Esophagus muscularis mucosa (tissue), 4 donors: ENCODE measurements around the gene SNX9. TPM values are rescaled to one million over a fixed set of nuclear protein-coding genes. Genes with fewer than 3 reads are reported as not detected.

ENCODE experiments used
- DNase-seq: peaks from one replicate; pipeline ENCODE4 v3.0.0-alpha.2; 2017; ENCODE audit errors: extremely low spot score
- H3K27ac ChIP-seq, 4 donors: fragments of 200-600 bp; sonication (generic); replicated peaks in 1 of 4; 1 replicate in 3 of 4; 2 replicates in 1 of 4; pipeline ENCODE4 v1.5.1; 2016 to 2019; ENCODE audit warnings: mild to moderate bottlenecking in 1 of 4
- H3K27me3 ChIP-seq, 4 donors: fragments of 200-600 bp; sonication (generic); one replicate each; pipeline versions ENCODE4 v1.5.1 to v1.6.0; 2016 to 2019
- H3K36me3 ChIP-seq, 4 donors: fragments of 200-600 bp; sonication (generic); one replicate each; pipeline ENCODE4 v1.5.1; 2016 to 2019
- H3K4me1 ChIP-seq, 4 donors: fragments of 200-600 bp; sonication (generic); one replicate each; pipeline ENCODE4 v1.5.1; 2016 to 2019
- H3K4me3 ChIP-seq, 4 donors: fragments of 200-600 bp; sonication (generic); 1 replicate in 2 of 4; 2 replicates in 2 of 4; pipeline ENCODE4 v1.5.1; 2016 to 2019; ENCODE audit warnings: mild to moderate bottlenecking in 4 of 4, moderate library complexity in 1 of 4
- H3K9me3 ChIP-seq, 4 donors: fragments of 200-600 bp; sonication (generic); 1 replicate in 3 of 4; 2 replicates in 1 of 4; pipeline ENCODE4 v1.5.1; 2016 to 2019
- CTCF ChIP-seq, 3 experiments: fragments of 200-600 bp in 2 of 3; fragments of 450-650 bp in 1 of 3; sonication (generic) in 2 of 3; IDR thresholded peaks; one replicate each; pipeline ENCODE4 v1.5.1; 2017 to 2019; ENCODE audit warnings: antibody characterized with exemption in 3 of 3, mild to moderate bottlenecking in 2 of 3, moderate library complexity in 1 of 3
- EP300 ChIP-seq: sonication (generic); formaldehyde crosslinking; IDR thresholded peaks from one replicate; pipeline ENCODE4 v1.6.1; 2017; ENCODE audit warnings: antibody characterized with exemption
- POLR2A ChIP-seq: fragments of 450-650 bp; IDR thresholded peaks from one replicate; pipeline ENCODE4 v1.6.1; 2017; ENCODE audit warnings: antibody characterized with exemption, moderate library complexity, mild to moderate bottlenecking, low read depth
- POLR2AphosphoS5 ChIP-seq, 2 donors: sonication (generic); formaldehyde crosslinking; IDR thresholded peaks; one replicate each; pipeline ENCODE4 v1.6.1; 2017; ENCODE audit warnings: antibody characterized with exemption in 2 of 2
- WGBS: methylation state at CpG from one replicate; pipeline ENCODE4 v1.1.5; 2018; 5-methylcytosine and 5-hydroxymethylcytosine counted together
- intact Hi-C: fragments of 100-400 bp; cut with DNase I; formaldehyde crosslinking; loops from one replicate; pipeline ENCODE4 v1.15.1; 2023
- total RNA-seq, 4 donors: library from RNA; depleted of rRNA; stranded (reverse); fragments of >200 nt; gene quantifications; one replicate each; pipeline versions ENCODE4 v1.1.0 to v1.2.1, GENCODE V29; 2016

The SNX9 gene
- total RNA-seq: 10 to 100 TPM; 78.1 to 94.7 (median 85.1) TPM

- Histone ChIP-seq H3K27ac (peak within 1 kb of the TSS; percentile 97 to 99 (median 98)), H3K9me3 (no peaks in the 10 kb centered on the region), H3K27me3 (no peaks in the 10 kb centered on the region), H3K36me3 (peaks cover 0 to 4% (median 0%) of the 10 kb centered on the region in 4 donors), H3K4me3 (peak within 1 kb of the TSS; percentile 87 to 97 (median 94)), H3K4me1 (peaks cover 16 to 31% (median 27%) of the 10 kb centered on the region in 4 donors)
- intact Hi-C loops: loop anchor here (5.0 kb wide), 1 partner anchor 56 kb away; no protein-coding TSS in a partner anchor
- DNase-seq: no peak
- no CpG with 5 or more reads among the region's 92 CpGs for WGBS
- peak in 1 of 3 experiments; percentile 15 for TF ChIP-seq CTCF (IDR thresholded peaks at IDR 0.05)
- TF ChIP-seq EP300: no peak
- TF ChIP-seq POLR2A: no peak
- TF ChIP-seq POLR2AphosphoS5 (IDR thresholded peaks at IDR 0.05): peak; percentile 23 to 70
Measured at GRCh38 chr6:157823001-157823527, at the start of gene SNX9. TSS of gene SNX9 (plus strand) at chr6:157823246. CDS start at chr6:157823435, 189 bp downstream.

GRCh38 chr6:157773248-157773773 is 49.7 kb upstream of the SNX9 start:
- no peak overlapping the region for H3K27ac ChIP-seq
- intact Hi-C loops: no loop called here
- WGBS: 79% methylated on average over 10 of the region's 10 CpGs
- peaks cover 0 to 3% (median 0%) of the 10 kb centered on the region in 4 donors for H3K4me1 ChIP-seq
- H3K9me3 ChIP-seq: peaks cover 0 to 2% (median 0%) of the 10 kb centered on the region in 4 donors
- no peak for DNase-seq
- no peak overlapping the region for H3K4me3 ChIP-seq
- TF ChIP-seq POLR2AphosphoS5 (IDR thresholded peaks at IDR 0.05): no peak
- TF ChIP-seq POLR2A: no peak
- TF ChIP-seq CTCF (IDR thresholded peaks at IDR 0.05): no peak
- TF ChIP-seq EP300: no peak
- peaks cover 0 to 28% (median 0%) of the 10 kb centered on the region in 4 donors for H3K27me3 ChIP-seq
- H3K36me3 ChIP-seq: no peaks in the 10 kb centered on the region

GRCh38 chr6:157774153-157775135 is 48.6 kb upstream of the SNX9 start:
- no peak for TF ChIP-seq CTCF (IDR thresholded peaks at IDR 0.05)
- TF ChIP-seq POLR2A: no peak
- TF ChIP-seq POLR2AphosphoS5 (IDR thresholded peaks at IDR 0.05): no peak
- no peak for TF ChIP-seq EP300
- DNase-seq: no peak
- Histone ChIP-seq H3K27me3 (peaks cover 0 to 28% (median 0%) of the 10 kb centered on the region in 4 donors), H3K36me3 (no peaks in the 10 kb centered on the region), H3K9me3 (peaks cover 0 to 2% (median 0%) of the 10 kb centered on the region in 4 donors), H3K4me1 (no peaks in the 10 kb centered on the region), H3K27ac (no peak overlapping the region), H3K4me3 (no peak overlapping the region)
- intact Hi-C loops: no loop called here
- WGBS: 70% methylated on average over 15 of the region's 17 CpGs

GRCh38 chr6:157775376-157775775 is 47.7 kb upstream of the SNX9 start:
- intact Hi-C loops: no loop called here
- Histone ChIP-seq H3K36me3 (no peaks in the 10 kb centered on the region), H3K4me3 (no peak overlapping the region), H3K27ac (no peak overlapping the region), H3K4me1 (no peaks in the 10 kb centered on the region), H3K9me3 (peaks cover 0 to 2% (median 0%) of the 10 kb centered on the region in 4 donors), H3K27me3 (peaks cover 0 to 28% (median 0%) of the 10 kb centered on the region in 4 donors)
- peak; percentile 55 for DNase-seq
- 87% methylated on average over 3 of the region's 3 CpGs for WGBS
- TF ChIP-seq POLR2AphosphoS5 (IDR thresholded peaks at IDR 0.05) (no peak), POLR2A (no peak), EP300 (no peak), CTCF (IDR thresholded peaks at IDR 0.05) (no peak)
